GM12874 (cell line): ENCODE measurements around the gene MYH8.

ENCODE experiments used
- CTCF ChIP-seq: IDR thresholded peaks from 2 replicates; pipeline ENCODE4 v1.5.1; 2011; ENCODE audit warnings: low read depth, mild to moderate bottlenecking, control low read depth, low read length, moderate library complexity; ENCODE audit not compliant: insufficient read depth

The MYH8 gene

DNA sequence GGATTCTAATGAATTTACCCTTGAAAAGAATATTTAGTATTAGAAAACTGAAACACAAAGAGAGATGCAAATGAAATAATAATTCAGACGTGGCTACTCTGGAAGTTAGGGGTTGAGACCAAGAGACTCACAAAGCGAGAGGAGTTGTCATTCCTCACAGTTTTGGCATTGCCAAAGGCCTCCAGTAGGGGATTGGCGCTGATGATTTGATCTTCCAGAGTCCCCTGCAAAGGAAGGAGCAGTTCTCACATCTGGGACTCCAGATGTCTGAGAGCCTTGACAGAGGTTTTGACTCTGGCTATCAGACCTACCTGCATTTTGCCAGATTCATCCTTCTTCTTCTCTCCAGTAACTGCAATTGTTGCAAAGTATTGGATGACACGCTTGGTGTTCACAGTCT lies 6.6 kb downstream of the MYH8 start:
- no peak for TF ChIP-seq CTCF

DNA sequence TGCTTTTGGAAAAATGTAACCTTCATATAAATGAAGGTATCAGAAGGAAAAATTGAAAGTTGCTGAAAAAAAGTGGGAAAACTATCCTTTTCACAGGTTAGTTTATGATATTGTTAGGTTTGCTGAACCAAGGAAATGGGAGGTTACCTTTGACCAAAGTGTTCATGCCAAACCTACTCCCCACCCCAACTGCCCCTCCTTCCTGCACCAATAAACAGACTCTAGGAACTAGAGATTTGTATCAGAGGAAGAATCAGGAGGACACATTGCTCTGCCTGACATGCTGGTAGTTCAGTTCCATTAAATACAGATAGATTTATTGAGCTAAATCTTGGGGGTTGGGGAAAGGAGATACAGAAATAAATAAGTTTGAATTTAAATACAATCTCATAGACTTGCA lies 18.2 kb downstream of the MYH8 start:
- TF ChIP-seq CTCF, result no peak

DNA sequence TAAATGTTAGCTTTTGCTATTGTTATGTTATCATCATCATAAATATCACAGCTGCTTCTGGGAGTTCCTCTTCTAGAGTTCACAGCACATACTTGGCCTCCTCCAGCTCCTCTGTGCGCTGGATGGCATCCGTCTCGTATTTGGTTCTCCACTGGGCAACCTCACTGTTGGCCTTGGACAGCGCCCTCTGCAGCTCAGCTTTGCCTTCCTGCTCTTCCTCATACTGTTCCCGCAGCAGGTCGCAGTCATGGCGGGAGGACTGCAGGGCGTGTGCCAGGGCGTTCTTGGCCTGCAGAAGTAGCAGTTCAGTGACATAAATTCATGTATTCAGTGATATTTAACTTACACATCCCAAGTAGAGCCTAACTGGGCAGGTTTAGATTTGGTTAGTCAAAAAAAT lies 23.4 kb downstream of the MYH8 start:
- TF ChIP-seq CTCF, result no peak

GRCh38 chr17:10396524-10397163 lies 25.1 kb downstream of the MYH8 start:
- TF ChIP-seq CTCF, result no peak

GRCh38 chr17:10394201-10394887 lies 27.4 kb downstream of the MYH8 start:
- TF ChIP-seq CTCF, result no peak

DNA sequence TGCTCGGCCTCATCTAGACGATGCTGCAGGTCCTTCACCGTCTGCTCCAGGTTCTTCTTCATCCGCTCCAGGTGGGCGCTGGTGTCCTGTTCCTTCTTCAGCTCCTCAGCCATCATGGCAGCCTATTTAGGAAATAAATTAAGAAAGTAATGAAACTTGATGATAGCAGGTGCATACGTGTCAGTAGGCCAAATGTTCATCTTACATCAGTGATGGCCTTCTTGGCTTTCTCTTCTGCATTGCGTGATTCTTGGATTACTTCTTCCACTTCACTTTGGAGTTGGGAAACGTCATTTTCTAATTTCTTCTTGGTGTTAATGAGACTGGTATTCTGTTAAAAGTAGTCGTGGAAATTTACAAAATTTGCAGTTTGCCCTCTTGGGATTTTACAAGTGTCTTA lies 28.9 kb downstream of the MYH8 start:
- TF ChIP-seq CTCF, result no peak

GRCh38 chr17:10385871-10386270 lies 35.9 kb downstream of the MYH8 start:
- TF ChIP-seq CTCF, result no peak
